Activated T-cell treated with anti-CD3 and anti-CD28 coated beads for 1 hour (primary cell): ENCODE data around the gene CNOT1.
"Not testable (repeated sequence)": the region's sequence is repeated elsewhere in the genome, so short reads cannot be mapped to it uniquely, and the experiment has no call there.

Experiments
- DNase-seq: peaks from one replicate; pipeline ENCODE4 v3.0.0-alpha.2; 2020; ENCODE audit warnings: low read depth

Gene CNOT1

DNA sequence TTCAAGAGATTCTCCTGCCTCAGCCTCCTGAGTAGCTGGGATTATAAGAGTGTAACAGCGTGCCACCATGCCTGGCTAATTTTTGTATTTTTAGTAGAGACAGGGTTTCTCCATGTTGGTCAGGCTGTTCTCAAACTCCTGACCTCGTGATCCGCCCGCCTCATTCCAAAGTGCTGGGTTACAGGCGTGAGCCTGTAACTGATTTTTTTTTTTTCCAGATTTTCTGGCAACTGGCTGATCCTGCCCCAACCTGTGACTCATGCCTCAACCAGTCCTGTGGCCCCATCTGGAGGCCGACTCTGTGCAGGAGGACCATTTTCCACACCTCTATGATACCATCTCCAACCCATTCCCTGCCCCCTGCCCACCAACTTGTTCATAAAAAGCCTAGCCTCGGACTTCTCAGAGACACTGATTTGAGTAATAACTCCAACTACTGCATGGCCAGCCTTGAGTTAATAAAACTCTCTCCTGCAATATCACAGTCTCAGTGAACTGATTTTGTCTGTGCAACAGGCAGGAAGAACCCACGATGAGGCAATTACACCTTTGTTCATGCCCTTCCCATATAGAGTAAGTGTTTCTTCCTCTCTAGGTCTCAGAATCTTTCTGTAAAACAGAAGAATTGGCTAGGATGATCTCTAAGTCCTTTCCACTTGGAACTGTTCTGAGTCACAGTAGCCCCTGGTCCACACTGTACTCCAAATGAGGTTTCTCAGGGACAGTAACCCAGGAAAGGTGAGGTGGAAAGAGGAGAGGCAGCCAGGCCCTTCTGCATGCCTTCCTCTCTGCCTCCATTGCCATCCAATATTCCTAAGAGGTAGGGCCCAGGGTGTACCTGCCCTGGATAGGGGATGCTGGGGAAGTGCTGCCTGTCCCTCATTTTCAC, 8.8 kb upstream of the CNOT1 start:
- no peak for DNase-seq

DNA sequence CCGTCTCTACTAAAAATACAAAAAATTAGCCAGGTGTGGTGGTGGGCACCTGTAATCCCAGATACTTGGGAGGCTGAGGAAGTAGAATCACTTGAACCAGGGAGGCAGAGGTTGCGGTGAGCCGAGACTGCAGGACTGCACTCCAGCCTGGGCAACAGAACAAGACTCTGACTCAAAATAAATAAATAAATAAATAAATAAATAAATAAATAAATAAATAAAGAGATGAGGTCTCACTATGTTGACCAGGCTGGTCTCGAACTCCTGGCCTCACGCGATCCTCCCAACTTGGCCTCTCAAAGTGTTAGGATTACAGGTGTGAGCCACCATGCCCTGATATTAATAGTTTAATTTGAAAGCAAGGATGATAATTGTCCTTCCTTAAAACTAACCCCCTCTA, 7.4 kb upstream of the CNOT1 start:
- DNase-seq, result not testable (repeated sequence)

DNA sequence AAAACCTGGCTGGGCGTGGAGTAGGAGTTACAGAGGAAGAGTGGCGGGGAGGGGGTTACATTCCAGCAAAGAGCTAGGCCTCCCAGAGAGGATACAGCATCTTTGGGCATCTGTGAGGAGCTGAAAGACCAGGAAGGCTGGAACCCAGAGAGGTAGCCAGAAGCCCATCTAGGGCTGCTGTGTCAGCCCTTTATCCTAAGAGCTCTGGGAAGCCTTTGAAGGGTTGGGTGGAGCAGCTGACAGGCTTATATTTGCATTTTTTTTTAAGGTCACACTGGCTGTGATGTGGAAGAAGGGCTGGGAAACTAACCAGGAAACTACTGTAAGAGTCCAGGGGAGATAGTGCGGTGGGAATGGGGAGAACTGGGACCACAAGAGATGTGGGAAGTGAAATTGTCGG, 6.8 kb upstream of the CNOT1 start:
- no peak for DNase-seq

DNA sequence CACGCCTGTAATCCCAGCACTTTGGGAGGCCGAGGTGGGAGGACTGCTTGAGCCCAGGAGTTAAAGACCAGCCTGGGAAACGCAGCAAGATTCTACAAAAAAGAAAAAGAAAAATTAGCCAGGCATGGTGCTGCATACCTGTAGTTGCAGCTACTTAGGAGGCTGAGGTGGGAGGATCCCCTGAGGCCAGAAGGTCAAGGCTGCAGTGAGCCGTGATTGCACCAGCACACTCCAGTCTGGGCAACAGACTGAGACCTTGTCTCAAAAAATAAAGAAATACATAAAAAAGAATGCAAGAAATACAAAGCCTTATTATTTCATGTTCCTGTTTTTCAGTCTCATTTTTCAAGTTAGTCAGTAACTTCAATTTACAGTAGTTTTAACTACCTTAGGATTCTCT, 5.9 kb upstream of the CNOT1 start:
- DNase-seq, result no peak

DNA sequence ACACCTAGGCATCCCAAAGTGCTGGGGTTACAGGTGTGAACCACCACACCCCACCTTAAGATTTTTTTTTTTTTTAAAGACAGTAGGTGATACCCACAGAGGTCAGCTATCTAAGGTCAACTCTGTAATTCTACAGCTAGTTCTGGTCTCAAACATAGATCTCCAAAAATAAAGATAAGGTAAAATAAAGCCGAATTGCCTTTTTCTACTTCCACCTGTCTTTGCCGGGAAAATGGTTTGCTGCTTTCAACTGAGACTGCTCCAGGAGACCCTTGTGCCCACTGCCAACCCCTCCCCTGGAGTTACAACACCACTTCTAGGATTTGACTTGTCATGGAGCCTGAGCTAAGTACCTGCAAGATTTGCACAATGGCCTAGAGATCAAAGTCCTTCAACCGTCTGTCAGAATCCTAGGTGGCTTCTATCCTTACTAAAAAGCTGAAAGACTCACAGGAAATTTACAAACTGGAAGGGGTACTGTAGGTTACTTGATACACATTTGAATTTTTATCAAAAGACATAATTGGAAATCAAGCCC, 4.7 kb upstream of the CNOT1 start:
- DNase-seq, result no peak

DNA sequence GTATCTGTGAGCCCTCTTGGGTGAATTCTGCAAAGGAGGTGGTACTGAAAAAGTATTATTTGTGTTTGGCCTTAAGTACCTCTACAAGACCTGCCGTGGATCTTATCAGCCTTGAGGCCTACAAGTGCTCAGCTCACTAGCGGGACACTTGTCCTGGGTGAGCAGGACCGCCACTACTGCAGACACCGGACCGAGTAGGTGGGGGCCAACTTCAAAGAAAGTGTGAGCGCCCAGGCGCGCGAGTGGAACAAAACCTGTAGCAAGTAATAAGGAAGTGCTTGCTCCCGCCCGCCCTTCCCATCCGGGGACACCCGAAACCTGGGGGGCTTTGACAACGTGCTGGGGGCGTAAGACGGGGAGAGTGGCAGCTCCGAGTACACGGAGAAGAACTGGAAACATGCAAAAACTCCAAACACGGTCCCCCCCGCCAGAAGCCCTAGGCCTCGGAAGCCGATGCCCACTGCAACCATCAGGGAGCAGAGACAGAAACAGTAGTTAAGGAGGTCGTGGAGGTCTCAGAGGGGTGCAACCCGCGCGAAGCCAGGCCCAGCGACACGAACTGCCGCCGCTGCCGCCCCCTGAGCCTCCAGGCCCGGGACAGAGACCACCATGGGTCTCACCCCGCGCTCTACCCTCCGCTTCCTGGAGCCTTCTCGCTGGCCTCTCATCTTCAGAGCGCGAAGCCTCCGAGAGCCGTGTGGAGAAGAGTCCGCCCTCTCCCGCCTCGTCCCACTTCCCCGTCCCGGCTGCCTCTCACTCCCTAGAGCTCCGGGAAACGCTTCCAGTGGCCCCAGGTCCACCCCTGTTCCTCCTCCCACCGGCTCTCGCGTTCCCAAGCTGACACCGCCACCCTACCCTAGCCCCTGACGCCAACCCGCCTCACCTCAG, 537 bp downstream of the CNOT1 start:
- peak; percentile 33 for DNase-seq

DNA sequence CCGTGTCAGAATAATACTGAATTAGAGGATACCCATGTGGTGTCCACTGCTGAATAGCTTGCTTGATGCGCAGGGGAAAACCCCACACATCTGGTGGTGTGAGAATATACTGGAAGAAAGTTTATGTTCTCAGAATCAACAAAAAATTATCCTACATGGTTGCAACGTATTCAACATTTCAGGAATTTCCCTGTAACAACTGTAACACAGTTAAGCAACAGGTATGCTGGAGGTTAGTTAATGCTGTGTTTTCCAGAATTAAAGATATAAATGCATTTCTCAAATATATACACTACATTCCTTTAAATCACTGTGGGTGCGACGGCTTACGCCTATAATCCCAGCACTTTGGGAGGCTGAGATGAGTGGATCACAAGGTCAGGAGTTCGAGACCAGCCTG, 5.4 kb downstream of the CNOT1 start:
- DNase-seq, result no peak

DNA sequence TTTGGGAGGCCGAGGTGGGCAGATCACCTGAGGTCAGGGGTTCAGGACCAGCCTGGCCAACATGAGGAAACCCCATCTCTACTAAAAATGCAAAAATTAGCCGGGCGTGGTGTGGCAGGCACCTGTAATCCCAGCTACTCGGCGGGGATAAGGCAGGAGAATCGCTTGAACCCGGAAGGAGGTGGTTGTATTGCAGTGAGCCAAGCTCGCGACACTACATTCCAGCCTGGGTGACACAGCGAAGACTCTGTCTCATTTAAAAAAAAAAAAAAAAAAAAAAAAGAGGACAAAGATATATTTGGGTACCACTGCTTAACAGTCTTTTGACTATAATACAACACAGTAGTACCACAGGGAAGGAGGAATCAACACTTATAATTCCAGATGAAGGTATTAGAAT, 9.2 kb downstream of the CNOT1 start:
- DNase-seq, result no peak

DNA sequence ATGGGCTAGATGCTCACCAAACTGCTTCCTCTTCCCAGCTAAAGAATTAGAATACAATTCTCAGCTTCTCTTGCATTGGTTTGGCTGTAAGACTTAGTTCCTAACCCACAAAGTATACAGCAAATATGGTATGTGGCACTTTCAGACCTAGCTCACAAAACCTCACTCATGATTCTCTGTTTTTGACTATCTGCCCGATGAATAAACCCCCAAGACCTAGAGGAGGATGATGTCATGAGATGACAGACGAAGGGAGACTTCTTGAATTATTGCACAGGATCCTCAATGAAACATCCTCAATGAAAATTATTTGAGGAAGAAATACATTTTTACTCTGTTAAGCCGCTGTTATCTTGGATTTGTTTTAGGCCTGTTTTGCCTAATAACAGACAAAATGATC, 14.3 kb downstream of the CNOT1 start:
- no peak for DNase-seq

DNA sequence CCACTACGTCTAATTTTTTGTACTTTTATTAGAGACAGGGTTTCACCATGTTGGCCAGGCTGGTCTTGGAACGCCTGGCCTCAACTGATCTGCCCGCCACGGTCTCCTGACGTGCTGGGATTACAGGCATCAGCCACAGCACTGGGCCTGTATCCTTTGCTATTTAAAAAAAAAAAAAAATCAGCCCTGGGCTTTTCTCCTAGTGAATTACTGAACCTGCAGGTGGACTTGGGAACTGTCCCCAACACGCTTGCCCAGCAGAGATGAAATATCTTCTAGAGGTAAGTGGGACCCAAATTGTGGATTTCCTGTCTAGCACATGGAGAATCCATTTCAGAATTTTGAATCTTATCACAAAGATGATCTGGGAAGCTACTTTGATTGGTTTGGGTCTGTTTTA, 14.8 kb downstream of the CNOT1 start:
- no peak for DNase-seq

DNA sequence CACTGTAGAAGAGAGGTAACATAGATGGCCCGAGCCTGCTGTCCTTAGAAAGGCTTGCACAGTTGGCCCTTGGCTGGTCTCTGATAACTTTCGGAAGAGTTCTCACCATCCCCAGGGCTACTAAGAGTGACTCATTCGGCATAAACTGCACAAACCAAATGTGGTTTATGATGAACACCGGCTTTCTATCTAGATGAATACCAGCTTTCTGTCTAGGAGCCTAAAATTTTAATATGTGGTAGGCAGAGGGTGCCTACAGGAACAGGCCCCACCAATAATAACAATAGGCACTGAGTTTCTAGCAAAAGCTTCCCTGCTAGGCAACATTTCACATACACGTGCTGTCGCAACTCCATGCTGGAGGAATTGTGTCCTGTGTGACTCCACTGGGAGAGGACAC, 15.4 kb downstream of the CNOT1 start:
- no peak for DNase-seq

DNA sequence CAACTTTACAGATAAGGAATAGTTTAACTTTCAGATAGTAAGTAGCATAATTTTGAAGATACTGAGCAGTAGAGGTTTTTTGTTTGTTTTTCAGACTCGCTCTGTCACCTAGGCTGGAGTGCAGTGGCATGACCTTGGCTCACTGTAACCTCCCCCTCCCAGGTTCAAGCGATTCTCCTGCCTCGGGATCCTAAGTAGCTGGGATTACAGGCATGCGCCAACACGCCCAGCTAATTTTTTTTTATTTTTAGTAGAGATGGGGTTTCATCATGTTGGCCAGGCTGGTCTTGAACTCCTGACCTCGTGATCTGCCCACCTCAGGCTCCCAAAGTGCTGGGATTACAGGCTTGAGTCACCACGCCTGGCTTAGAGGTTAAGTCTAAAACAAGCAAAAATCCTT, 16.7 kb downstream of the CNOT1 start:
- not testable (repeated sequence) for DNase-seq

DNA sequence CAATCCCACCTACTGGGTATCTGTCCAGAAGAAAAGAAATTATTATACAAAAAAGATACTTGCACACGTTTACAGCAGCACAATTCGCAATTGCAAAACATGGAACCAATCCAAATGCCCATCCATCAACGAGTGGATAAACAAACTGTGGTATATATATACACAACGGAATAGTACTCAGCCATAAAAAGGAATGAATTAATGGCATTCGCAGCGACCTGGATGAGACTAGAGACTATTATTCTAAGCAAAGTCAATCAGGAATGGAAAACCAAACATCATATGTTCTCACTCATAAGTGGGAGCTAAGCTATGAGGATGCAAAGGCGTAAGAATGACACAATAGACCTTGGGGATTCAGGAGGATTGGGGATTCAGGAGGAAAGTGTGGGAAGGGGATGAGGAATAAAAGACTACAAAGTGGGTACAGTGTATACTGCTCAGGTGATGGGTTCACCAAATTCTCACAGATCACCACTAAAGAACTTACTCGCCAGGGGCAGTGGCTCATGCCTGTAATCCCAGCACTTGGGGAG, 21.0 kb downstream of the CNOT1 start:
- no peak for DNase-seq

DNA sequence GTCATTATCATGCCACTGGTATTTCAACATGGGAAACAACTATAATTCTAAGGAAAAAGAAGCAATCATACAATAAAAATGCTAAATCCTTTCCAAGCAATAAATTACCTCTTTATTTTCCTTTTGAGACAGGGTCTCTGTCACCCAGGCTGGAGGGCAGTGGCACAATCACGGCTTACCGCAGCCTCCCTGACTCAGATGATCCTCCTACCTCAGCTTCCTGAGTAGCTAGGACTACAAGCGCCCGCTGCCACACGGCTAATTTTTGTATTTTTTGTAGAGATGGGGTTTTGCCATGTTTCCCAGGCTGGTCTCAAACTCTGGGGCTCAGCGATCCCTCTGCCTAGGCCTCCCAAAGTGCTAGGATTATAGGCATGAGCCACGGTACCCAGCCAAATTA, 24.1 kb downstream of the CNOT1 start:
- DNase-seq, result no peak

DNA sequence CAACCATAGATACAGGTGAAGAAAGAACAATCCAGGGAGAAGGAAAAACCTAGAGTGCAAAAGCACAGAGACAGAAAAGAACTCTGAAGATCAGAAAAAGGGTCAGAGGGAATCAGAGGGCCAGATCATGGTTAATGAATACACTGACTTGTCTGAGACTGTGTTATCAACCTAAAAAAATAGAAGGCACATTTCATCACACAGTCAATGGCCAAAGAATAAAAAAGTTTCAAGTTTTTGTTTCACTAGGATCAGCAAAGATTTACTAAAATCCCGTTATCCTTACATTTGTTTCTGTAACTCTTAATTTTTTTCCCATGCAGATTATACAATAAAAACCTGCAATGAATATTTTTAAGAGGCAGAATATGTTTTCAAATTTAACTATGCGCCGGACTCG, 38.5 kb downstream of the CNOT1 start:
- DNase-seq, result no peak

DNA sequence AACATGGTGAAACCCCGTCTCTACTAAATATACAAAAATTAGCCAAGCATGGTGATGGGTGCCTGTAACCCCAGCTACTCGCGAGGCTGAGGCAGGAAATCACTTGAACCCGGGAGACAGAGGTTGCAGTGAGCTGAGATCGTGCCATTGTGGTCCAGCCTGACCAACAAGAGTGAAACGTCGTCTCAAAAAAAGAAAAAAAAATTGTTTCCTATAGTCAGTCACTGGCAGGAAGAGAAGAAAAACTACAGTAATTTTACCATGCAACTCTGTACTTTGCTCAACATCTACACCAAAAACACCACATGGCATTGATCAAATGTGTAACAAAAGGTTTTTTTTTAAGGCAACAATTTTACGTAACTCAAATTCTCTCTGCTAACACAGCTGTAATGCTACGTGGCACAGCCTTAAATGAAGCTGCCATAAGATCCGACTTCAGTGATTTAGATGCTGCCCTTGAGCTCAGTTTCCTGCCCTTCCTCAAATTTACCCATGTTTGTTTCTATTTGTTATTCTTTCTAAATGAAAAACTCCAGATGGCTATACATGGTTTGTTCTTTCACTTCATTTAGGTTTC, 40.2 kb downstream of the CNOT1 start:
- DNase-seq, result no peak

DNA sequence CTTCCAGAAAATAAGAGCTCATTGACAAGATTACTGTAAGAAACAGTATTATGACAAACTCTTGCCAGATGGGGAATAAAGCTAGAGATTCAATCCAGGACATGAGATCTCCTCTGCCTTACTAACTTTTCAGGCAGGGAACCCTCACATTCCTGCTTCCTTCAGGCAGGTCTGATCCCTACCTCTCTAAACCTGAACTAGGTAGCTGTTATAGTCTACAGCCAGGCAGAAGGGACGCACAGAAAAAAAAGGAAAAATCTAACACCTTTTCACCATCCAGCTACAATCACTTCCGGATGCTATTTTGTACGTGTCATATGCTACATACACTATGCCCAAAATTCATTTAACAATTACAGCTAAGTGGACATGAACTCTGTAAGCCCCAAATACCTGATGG, 41.2 kb downstream of the CNOT1 start:
- no peak for DNase-seq

DNA sequence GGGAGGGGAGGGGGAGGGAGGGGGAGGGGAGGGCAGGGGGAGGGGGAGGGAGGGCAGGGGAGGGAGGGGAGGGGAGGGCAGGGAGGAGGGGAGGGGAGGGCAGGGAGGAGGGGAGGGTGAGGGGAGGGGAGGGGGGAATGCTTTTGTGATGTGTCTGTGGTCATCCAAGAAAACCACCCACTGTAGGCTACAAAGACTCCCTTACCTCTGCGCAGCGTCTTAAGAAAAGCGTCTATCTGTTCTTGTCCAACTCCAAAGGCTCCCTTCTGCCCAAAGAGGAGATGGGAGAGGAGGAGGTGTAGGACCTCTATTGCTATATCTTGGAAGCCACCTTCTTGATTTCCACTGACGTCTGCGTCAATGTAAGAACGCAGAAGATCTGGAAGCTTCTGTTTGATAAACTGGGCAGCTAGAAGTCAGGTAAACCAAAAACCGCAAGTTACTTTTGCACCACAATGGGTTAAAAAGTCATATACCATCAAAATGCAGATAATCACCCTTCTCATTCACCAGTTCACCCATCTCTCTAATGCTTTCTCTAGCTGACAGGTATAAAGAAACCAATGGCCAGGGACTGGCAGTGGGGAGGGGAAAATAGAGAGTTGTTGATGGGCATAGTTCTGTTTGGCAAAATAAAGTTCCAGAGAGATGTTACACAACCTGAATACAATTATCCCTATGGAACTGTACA, 43.1 kb downstream of the CNOT1 start:
- no peak for DNase-seq

DNA sequence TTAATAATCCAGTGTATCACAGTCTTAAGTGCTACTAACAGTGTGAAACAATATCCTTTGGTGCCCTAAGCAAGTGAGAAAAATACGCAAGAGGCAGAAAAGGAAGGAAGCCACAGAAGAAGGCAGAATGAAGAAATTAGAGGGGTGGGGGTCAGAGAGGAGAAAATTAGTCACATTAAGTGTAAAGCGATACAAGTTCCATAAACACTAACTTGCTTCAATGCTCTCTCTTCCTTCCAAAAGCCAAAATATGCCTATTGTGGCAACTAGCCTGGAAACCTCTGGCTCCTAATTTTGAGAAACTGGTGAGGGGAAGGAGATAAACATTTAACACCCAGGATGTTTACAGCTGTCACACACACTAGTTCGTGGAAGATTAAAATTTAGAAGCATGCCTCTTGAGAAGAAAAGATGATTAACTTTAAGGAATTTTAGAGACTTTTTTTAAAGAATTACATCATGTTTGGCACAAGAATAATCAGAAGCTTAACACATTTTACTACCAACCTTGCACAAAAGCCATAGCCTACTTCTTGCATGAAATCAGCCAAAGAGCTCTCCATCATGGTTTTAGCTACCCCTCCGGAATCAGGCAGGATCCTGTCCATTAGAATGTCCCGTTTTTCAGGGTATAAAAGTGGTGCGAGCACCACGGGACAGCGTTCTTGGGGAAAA, 44.7 kb downstream of the CNOT1 start:
- no peak for DNase-seq

DNA sequence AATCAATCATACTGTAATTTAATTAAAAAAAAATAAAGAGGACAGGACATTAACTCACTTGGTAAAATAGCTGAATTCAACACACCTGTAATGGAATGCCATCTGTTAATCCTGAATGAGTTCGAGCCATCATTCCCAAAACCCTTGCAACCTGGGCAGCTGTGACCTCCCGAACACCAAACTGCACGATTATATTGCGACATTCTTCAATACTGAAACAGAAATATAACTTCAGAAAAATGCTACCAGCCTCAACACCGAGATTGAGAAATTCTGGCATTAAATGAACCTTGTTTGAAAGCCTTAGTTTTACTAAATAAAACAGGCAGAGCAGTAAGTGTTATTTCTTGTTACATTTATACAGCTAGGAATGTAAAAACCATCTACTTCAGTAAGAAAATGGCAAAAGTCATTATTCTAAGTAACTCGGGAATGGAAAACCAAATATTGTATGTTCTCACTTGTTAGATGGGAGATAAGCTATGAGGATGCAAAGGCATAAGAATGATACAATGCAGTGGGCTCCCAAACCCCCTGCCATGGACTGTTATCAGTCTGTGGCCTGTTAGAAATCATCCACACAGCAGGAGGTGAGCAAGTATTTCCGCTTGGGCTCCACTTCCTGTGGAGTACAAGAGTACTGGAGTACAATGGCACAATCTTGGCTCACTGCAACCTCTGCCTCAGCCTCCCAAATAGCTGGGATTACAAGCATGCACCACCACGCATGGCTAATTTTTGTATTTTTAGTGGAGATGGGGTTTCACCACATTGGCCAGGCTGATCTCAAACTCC, 46.5 kb downstream of the CNOT1 start:
- DNase-seq, result no peak
